Measurements from ENCODE around the gene XRN2.

XRN2 gene

DNA sequence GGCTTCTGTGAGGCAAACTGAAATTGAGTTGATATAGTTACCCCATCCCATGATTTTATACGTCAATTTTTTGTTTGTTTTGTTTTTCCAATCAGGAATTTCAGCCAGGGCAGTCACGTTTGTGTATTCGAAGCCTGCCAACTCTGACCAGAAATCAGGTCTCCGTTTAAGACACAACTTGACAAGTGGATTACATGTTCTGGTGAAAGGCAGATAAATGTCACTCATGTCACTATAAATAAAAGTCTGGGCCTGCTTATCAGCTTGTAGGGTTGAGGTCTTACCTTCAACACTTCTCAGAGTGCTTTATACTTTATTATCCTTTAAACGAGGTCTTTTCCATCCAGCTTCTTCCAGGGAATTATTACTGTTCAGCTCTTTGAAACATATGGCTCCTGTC lies 8.4 kb upstream of the XRN2 start:
- DNase-seq (ENCODE audit: low read depth, low spot score), result no peak

DNA sequence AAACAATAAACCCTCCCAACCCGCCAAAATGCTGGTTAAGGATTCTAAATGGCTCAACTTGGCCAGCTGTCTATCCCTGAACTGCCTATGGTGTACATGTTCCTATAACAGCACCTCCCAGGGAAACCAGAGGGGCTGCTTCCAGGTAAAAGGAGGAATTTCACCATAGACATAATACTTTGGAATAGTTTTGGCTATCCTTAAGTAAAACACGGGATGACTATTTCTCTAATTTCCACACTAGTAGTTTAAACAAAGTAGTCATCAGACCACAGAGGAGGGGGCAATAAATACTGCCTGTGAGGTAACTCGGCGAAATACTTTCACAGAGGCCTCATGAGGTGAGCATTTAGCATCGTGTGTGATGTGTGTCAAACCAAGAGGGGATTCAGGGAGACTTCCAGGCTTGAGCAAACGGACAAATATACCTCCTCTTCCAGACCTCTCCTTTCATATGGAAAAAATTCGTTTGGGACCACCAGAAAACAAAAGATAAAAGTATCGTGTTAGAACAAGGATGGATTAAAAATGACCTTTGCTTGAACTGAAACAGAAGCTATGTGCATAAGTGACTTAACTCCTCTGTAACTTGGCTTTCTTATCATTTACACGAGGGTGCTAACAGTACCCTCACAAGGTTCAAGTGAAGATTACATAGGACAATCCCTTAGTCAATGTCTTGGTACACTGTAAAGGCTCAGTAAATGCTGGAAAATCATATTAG lies 1.0 kb upstream of the XRN2 start:
- no peak for DNase-seq (ENCODE audit: low read depth, low spot score)

DNA sequence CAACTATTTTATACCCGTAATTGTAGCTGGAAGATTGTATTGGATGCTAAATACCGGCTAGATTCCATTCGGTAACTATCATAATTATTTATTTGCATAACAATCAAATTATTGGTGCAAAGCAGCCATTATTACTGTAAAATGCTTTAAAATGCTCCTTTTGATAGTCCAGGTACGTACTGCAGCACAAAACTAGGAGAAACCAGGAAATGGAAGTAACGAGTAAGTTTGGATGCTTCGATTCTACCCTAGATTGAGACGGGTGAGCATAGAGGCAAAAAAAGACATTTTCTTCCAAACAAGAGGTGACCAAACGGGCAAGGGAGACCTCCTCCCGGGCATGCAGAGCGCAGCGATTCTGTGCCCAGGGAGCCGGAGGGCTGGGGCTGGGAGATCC lies 469 bp upstream of the XRN2 start:
- no peak for DNase-seq (ENCODE audit: low read depth, low spot score)

DNA sequence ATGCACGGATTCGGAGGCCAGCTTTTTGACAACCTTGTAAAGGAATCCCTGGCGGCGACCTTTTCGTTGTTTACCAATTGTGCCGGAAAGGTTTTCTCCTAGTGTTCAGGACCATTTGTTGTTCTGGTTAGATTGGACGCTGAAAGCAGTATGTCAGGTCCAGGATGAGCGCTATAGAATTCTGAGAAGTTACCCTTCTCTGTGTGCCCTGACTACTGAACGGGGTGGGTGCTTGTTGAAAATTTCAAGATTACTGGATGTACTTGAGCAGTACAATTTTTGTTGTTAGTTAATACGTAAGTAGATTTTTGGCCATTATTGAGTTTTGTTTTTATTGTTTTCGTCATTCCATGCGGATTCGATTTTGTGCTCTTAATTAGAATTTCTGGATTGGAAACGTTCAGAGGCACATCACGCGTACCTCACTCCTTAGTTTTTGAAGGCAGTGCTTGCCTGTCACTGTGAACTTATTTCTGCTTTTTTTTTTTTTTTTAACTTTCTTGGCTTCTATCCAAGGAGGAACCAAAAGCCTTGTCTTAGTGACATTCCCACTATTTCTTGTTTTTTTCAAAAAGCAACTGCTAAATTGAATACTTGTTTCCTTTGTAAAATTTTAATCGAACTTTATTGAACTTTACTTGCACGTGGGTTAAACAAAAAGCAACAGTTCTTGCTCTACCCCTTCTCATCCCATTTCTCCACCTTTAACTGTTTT lies 898 bp downstream of the XRN2 start:
- no peak for DNase-seq (ENCODE audit: low read depth, low spot score)

DNA sequence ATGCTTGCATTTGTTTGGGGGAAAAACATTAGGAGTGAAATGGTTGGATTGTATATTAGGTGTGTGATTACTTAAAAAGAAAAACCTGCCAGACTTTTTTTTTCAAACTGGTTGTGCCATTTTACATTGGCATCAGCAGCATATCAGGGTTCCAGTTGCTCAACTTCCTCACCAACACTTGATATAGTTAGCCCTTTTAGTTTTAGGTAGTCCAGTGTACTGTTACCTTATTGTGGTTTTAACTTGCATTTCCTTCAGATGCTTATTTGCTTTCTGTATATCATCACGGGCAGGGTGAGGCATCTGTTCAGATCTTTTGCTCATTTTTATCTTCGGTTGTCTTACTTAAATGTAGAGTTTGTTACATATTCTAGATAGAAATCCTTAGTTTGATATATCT lies 5.2 kb downstream of the XRN2 start:
- no peak for DNase-seq (ENCODE audit: low read depth, low spot score)

DNA sequence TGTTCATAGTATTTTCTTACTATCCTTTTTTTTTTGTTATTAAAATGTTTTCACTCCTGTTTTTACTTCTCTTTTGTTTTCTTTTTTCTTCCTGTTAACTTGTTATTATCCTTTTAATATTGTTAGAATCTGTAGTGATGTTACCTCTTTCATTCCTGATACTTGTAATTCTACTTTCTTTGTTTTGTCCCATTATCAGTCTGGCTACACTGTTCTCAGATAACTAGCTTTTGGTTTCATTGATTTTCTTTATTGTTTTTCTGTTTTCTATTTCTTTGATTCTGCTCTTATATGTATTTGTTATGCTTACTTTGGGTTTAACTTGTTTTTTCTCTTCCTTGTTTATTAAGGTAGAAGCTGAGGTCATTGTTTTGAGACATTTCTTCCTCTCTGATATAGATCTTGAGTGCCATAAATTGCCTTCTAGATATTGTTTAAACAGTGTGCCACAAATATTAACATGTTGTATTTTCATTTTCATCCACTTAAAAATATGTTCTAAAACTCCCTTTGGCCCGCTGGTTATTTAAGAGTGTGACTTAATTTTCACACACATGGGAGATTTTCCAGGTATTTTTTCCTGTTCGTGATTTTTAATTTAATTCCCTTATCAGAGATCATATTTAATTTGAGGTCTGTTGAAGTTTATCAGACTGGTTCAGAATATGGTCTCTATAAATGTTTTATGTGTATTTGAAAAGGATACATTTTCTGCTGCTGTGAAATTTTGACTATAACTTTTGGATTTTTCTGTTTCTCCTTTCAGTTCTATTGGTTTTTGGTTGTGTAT lies 6.7 kb downstream of the XRN2 start:
- no peak for DNase-seq (ENCODE audit: low read depth, low spot score)

DNA sequence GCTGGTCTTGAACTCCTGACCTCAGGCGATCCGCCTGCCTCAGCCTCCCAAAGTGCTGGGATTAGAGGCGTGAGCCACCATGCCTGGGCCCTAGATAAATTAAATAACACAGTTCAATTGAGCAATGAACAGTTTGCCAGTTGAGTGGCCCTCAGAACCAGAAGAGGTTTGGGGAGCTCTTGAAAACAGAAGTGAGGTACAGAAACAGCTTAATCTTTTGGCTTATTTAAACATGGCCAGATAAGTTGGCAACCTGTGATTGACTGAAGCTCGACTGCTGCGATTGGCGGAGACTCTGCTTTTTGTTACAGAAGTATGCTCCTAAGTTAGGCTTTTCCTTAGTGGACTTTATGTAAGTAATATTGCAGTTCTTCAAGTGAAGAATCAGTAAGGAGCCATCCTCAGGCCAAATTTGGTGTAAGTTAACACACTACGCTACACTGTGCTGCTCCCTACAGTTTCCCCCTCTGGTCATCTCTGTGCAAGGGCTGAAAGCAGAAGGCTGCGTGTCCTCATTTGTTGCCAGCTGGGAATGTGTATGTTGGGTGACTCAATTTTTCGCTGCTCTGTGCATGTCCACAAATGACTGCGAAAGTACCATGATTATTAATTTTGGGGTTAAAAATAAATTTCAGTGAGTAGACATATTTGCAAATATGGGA lies 9.8 kb downstream of the XRN2 start:
- no peak for DNase-seq (ENCODE audit: low read depth, low spot score)

DNA sequence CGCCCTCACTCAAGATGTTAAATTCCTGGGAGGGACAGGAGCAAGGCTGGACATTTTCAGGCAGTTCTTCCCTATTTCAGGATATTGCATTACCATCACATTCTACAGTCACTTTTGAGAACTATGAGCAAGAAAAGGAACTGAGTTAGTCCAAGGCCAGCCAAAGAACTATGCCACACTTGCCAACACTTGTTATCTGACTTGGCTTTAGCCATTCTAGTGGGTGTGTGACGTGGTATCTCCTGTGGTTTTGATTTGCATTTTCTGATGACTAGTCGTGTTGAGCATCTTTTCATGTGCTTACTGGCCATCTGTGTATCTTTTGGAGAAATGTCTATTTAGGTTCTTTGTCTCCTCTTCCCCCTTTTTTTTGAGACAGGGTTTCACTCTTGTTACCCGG lies 12.0 kb downstream of the XRN2 start:
- no peak for DNase-seq (ENCODE audit: low read depth, low spot score)

DNA sequence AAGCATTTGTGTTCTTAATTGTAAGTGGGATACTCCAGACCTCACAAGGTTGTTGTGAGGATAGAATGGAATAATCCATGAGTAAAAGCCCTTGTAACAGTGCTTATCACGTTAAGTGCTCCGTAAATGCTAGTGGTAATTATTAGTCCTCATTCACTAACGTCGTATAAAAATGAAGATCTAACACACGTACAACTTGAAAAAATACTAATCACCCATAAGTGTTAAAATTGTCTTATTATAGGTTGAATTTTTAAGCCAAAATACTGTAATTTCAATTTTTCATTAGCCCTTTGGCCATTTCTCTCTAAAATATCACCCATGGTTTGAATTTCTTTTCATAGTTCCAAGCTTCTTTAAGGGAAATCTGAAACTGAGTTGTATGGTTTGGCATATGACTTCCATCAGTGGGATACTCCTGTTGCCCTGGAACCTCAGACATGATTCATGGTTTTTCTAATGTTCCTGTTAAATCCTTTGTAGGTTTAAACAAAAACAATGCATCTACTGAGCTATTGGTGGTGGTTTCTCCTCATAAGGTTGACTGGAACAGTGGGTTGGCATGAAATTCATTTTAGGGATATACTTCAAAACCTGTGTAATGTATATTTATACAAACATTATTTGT lies 19.1 kb downstream of the XRN2 start:
- DNase-seq (ENCODE audit: low read depth, low spot score), result no peak

DNA sequence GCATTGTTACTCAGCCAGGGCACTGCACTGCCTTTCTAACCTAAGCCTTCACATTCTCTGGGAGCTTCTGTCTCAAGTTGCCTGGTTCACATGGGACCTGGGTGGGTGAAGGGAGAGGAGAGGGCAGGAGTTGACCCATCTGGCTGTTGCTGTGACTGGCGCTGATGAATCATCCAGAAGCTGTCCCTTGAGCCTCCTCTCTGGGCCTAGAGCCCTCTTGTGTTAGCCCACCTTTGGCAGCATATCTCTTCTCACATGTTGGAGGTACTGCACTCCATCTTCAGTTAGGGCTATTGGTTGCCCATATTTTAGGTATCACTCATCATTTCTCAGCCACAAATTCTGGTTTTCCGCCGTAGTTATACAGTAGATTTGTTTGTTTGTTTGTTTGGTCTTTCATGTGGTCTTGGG lies 19.8 kb downstream of the XRN2 start:
- no peak for DNase-seq (ENCODE audit: low read depth, low spot score)

DNA sequence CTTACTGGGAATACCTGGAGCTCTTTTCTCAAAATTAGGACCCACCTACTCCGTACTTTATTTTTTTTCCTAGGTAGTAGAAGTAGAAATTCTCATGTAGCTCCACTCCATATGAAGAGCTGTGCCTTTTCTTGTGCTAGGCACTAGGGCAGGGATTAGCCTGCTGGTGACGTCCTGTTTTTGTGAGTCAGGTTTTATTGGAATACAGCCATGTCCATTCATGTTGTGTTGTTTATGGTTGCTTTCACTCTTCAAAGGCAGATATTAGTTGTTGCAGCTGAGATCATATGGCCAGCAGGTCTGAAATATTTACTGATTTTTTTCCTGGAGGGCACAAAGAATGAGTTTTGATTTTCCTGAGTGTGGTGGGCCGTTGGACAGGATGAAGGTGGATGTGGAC lies 20.5 kb downstream of the XRN2 start:
- no peak for DNase-seq (ENCODE audit: low read depth, low spot score)

DNA sequence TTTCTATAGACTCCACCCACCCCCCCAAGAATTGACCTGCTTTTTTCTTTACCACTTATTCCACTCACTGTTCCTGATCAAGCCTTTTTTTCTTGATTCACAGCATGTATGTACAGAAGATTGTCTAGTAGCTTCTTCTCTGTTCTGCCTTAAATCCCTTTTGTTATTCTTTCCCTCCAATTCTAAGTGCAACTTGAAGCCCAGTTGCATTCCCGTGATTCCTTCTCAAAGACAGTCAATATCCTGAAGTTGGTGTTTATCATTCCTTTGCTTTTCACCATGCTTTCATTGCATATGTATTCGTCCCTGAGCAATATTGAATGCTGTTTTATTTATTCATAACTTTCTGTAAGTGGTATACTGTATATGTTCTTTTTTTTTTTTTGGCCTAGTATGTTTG lies 21.0 kb downstream of the XRN2 start:
- no peak for DNase-seq (ENCODE audit: low read depth, low spot score)

DNA sequence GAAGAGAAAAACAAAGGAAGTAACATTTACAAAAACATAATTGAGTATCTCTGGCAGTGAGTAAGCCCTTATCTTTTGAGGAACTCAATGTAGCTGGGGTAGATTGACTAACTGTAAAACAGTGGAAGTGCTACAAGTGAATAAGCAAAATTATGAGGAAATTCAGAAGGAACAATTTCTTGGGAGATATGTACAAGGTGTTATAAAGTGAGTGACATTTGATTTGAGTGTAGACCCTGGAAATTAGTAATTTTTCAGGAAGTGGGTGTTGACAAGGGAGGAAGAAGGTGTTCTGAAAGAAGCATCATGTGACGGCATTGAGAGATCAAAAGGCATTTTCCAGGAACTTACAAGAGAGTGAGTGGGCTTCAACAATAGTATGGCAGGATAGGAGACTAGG lies 22.2 kb downstream of the XRN2 start:
- DNase-seq (ENCODE audit: low read depth, low spot score), result no peak

DNA sequence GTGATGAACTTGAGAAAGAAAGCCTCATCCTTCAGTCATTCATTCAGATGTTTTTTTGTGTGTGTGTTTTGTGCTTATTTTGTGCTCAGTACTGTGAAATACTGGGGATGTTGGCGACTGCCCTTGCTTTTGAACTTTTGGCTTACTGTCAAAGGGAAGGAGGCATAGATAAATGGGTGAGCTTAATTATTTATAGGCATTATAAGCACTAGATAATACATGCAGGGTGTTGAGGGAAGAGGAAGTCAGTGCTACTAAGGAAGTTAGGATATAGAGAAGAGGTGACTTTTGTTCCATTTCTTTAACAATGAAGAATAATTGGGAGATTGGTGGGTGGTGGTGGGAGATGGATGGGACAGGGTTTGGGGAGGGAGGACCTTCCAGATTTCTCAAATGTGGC lies 23.6 kb downstream of the XRN2 start:
- no peak for DNase-seq (ENCODE audit: low read depth, low spot score)

DNA sequence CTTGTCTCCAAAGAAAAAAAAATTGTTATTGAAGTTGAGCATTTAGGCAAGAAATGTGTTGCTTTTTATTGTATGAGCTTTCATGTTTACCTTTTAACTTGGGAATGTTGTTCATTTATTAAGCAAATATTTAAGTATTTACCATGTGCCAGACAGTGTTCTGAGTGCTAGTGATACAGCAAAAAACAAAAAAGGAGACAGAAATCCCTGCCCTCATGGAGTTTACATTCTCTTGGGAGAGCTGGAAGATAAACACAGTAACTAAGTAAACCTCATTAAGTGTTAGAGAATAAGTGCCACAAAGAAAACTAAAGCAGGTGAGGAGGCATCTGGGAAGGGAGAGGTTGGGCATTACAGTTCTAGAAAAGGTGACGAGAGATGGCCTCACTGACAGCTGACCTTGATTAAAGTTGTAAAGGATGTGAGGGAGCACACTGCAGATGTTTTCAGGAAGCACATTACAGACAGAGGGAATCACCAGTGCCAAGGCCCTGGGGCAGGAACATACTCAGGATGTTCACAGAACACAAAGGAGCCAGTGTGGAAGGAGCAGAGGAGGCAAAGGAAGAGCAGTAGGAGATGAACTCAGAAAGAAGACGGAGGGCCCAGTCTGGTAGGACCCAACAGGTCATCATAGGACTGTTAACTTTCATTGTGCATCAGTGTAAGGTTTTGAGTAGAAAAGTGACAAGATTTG lies 33.5 kb downstream of the XRN2 start:
- DNase-seq (ENCODE audit: low read depth, low spot score), result no peak

DNA sequence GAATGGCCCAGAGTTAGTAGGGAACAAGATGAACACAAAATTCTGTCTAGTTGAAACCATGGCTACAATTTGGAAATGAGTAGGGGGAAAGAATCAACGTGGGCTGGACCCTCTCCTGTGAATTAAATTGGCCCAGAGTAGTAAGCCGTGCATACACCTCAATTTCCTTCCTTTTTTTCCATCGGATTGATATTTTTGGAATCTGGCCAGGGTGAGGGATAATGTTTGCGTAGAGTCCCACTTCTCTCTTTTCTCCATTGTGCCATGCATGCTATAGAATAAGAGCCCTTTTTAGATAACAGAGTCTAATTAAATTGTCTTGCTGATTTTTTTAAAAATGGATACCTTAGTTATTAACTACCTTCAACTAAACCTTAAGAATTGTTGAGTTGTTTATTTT lies 35.2 kb downstream of the XRN2 start:
- DNase-seq (ENCODE audit: low read depth, low spot score), result no peak

DNA sequence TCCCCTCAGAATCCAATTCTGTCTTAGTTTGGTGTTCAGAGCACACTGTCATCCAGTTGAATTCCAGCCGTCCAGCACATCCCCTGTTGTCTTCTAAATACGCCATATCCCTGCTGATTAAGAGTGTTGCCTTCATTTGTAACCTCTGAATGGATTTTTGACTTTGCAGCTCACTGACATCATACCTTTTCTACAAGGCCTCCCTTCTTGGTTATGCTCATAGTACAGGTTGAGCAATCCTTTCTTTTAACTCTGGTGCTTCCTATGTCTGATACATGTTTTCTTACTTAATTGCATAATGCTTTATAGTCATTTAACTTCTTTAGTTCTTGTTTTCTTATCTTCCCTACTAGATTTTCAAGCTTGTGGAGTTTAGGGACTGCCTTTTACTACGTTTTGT lies 36.4 kb downstream of the XRN2 start:
- DNase-seq (ENCODE audit: low read depth, low spot score), result no peak

DNA sequence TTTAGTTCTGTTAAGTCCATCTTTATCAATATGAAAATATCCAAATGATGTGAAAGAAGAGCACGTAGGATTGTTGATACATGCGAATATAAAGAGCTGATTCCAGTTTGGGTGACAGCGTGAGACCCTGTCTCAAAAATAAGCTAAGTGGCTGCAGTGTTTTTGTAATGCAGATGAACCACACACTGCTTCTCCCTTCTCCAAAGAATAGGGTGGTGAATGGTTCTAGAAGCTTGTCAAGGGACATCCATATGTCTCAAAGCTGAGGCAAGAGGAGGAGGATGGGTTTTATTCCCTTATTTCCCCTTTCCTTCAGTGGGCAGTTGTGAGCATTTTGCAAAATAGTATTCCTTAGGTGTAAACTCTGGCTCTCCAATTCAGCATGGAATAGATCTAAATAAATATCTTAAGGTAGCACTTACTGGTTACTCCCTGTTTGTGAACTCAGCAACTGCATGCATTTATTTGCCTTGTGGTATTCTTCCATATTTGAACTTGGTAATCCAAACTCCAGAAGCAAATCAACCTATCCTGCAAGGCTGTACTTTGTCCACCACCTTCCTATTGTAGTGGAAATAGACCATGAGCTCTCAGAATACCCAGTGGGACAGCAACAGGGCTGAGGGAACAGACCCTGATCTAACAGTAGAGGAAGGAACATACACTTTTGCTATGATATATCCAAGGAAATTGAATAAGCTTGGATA lies 38.0 kb downstream of the XRN2 start:
- no peak for DNase-seq (ENCODE audit: low read depth, low spot score)

DNA sequence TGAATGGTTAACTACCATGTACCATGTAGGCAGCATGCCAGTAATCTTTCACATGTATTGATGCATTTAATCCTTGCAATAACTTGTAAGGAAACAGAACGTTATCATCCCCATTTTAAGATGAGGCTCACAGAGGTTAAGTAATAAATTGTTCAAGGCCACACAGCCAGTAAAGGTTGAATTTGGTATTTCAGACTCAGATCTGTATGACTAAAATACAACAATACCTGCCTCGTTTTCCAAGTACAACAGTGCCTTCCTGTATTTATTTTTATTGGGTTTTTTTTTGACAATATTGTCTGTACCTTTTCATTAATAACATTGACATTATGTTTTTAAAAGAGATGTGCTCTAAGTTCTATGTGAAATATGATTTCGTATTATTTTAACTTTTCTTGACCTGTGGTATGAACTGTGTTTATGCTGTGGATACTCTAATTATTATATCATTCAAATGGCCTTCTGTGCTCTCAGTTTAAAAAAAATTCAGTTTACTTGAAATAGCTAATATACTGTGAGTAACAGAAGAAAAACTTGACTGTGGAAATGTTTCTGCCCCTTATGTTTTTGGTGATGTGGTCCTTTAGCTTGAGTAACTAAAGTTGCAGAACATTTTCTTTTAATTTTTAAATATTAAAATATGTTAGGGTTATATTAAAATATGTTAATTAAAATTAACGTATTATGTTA lies 39.7 kb downstream of the XRN2 start:
- DNase-seq (ENCODE audit: low read depth, low spot score), result no peak

Data from smooth muscle cell of the brain vasculature (primary cell).